Measurements from ENCODE around the gene LENG8. TPM values are rescaled to one million over a fixed set of nuclear protein-coding genes. Genes with fewer than 3 reads are reported as not detected.

The LENG8 gene
- total RNA-seq, 1 donor: 39.7 TPM

GRCh38 chr19:54433697-54434096 lies 15.3 kb upstream of the LENG8 start:
- DNase-seq (ENCODE audit: low read depth): no peak

GRCh38 chr19:54434112-54434872 lies 14.7 kb upstream of the LENG8 start:
- DNase-seq (ENCODE audit: low read depth): no peak

More at GRCh38 chr19:54433697-54434096, 15.3 kb upstream of the LENG8 start:
- H3K4me3 ChIP-seq (ENCODE audit: low read depth, low read length): no peak overlapping the region
- no peak for TF ChIP-seq CTCF (IDR thresholded peaks at IDR 0.05; ENCODE audit: insufficient read depth, low read depth, low read length)

GRCh38 chr19:54434873-54435214 lies 14.2 kb upstream of the LENG8 start:
- no peak overlapping the region for H3K4me3 ChIP-seq (ENCODE audit: low read depth, low read length)
- no peak for TF ChIP-seq CTCF (IDR thresholded peaks at IDR 0.05; ENCODE audit: insufficient read depth, low read depth, low read length)
- no peak for DNase-seq (ENCODE audit: low read depth)

More at GRCh38 chr19:54434112-54434872, 14.7 kb upstream of the LENG8 start:
- TF ChIP-seq CTCF (IDR thresholded peaks at IDR 0.05; ENCODE audit: insufficient read depth, low read depth, low read length): no peak
- no peak overlapping the region for H3K4me3 ChIP-seq (ENCODE audit: low read depth, low read length)

GRCh38 chr19:54435551-54436016 lies 13.4 kb upstream of the LENG8 start:
- DNase-seq (ENCODE audit: low read depth): no peak
- TF ChIP-seq CTCF (IDR thresholded peaks at IDR 0.05; ENCODE audit: insufficient read depth, low read depth, low read length): no peak
- no peak overlapping the region for H3K4me3 ChIP-seq (ENCODE audit: low read depth, low read length)

GRCh38 chr19:54436031-54436523 lies 12.9 kb upstream of the LENG8 start:
- TF ChIP-seq CTCF (IDR thresholded peaks at IDR 0.05; ENCODE audit: insufficient read depth, low read depth, low read length): no peak
- DNase-seq (ENCODE audit: low read depth): no peak
- no peak overlapping the region for H3K4me3 ChIP-seq (ENCODE audit: low read depth, low read length)

GRCh38 chr19:54436628-54437252 lies 12.3 kb upstream of the LENG8 start:
- H3K4me3 ChIP-seq (ENCODE audit: low read depth, low read length): no peak overlapping the region
- DNase-seq (ENCODE audit: low read depth): no peak
- TF ChIP-seq CTCF (IDR thresholded peaks at IDR 0.05; ENCODE audit: insufficient read depth, low read depth, low read length): no peak
